ENCODE measurements around the gene CDC7.

- TF ChIP-seq FOXK2 (IDR thresholded peaks at IDR 0.05) = no peak
- TF ChIP-seq ARNT (IDR thresholded peaks at IDR 0.05) = no peak
These were observed 52.5 kb downstream of the CDC7 start for GRCh38 chr1:91553177-91553591.
